Measurements from ENCODE around the gene APIP. TPM values are rescaled to one million over a fixed set of nuclear protein-coding genes. Genes with fewer than 3 reads are reported as not detected.

The APIP gene
- total RNA-seq, 1 donor from 2014 or later: 23.4 TPM

DNA sequence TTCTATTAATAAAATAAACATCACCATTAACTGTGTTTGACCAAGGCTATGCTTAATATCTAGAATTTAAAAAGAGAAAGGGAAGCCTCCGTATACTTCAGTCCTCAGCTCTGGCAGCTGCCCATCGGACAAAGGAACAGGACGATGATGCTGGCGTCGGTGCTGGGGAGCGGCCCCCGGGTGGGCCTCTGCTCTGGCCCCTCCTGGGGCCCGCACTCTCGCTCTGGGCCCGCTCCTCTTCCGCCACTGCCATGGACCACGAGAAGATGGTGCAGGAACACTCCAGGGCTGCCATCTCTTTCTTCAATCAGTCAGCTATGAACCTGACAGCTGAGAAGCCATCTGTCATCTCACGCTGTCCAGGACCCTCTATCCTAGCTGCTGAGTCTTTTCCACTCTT lies 25.5 kb upstream of the APIP start:
- no peak for DNase-seq (ENCODE audit: extremely low spot score, unreplicated experiment)
- Mint-ChIP-seq H3K27ac (no peak overlapping the region), H3K4me1 (ENCODE audit: unreplicated experiment) (no peaks in the 10 kb centered on the region), H3K9me3 (no peaks in the 10 kb centered on the region), H3K27me3 (no peaks in the 10 kb centered on the region), H3K36me3 (peaks cover 34% of the 10 kb centered on the region), H3K4me3 (no peak overlapping the region)
- TF ChIP-seq, protein P1, sequence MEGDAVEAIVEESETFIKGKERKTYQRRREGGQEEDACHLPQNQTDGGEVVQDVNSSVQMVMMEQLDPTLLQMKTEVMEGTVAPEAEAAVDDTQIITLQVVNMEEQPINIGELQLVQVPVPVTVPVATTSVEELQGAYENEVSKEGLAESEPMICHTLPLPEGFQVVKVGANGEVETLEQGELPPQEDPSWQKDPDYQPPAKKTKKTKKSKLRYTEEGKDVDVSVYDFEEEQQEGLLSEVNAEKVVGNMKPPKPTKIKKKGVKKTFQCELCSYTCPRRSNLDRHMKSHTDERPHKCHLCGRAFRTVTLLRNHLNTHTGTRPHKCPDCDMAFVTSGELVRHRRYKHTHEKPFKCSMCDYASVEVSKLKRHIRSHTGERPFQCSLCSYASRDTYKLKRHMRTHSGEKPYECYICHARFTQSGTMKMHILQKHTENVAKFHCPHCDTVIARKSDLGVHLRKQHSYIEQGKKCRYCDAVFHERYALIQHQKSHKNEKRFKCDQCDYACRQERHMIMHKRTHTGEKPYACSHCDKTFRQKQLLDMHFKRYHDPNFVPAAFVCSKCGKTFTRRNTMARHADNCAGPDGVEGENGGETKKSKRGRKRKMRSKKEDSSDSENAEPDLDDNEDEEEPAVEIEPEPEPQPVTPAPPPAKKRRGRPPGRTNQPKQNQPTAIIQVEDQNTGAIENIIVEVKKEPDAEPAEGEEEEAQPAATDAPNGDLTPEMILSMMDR (conservative IDR thresholded peaks at IDR 0.05): no peak

- Mint-ChIP-seq H3K36me3 (peaks cover 34% of the 10 kb centered on the region), H3K4me1 (ENCODE audit: unreplicated experiment) (no peaks in the 10 kb centered on the region), H3K9me3 (no peaks in the 10 kb centered on the region), H3K27ac (no peak overlapping the region), H3K27me3 (no peaks in the 10 kb centered on the region), H3K4me3 (no peak overlapping the region)
- TF ChIP-seq, protein P1 (conservative IDR thresholded peaks at IDR 0.05): no peak
- no peak for DNase-seq (ENCODE audit: extremely low spot score, unreplicated experiment)
These were observed 24.0 kb upstream of the APIP start for GRCh38 chr11:34940026-34940677.

GRCh38 chr11:34938611-34939010 lies 22.4 kb upstream of the APIP start:
- no peaks in the 10 kb centered on the region for H3K9me3 Mint-ChIP-seq
- no peak overlapping the region for H3K27ac Mint-ChIP-seq
- H3K27me3 Mint-ChIP-seq: no peaks in the 10 kb centered on the region
- H3K4me3 Mint-ChIP-seq: no peak overlapping the region
- TF ChIP-seq, protein P1 (conservative IDR thresholded peaks at IDR 0.05): no peak
- H3K4me1 Mint-ChIP-seq (ENCODE audit: unreplicated experiment): no peaks in the 10 kb centered on the region
- H3K36me3 Mint-ChIP-seq: peaks cover 31% of the 10 kb centered on the region
- no peak for DNase-seq (ENCODE audit: extremely low spot score, unreplicated experiment)

DNA sequence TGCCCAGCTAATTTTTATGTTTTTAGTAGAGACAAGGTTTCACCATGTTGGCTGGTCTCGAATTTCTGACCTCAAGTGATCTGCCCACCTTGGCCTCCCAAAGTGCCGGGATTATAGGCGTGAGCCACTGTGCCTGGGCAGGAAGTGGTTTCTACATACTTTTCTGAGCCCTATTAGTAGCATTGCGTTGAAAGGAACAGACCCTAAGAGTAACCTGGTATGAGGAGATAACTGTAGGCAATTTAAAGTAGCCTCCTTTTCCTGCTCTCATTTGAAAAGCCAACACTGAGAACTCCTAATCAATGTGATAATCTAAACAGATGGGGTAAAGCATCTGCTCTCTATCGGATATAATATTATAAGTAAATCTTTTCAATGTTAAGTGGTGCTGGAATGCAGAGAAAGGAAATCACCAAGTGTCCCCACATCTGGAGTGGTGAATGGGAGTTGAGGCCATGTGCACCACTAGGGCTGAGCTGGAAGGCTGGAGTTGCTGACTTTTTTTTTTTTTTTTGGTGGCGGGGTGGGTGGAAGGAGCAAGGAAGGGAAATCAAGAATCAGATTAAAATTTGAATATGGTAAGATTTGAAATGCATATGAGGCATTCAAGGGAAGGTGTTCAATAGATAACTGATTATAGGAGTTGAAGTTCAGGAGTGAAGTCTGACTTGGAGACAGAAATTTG lies 20.9 kb upstream of the APIP start:
- no peaks in the 10 kb centered on the region for H3K4me1 Mint-ChIP-seq (ENCODE audit: unreplicated experiment)

GRCh38 chr11:34929794-34930763 lies 13.9 kb upstream of the APIP start:
- TF ChIP-seq, protein P1 (conservative IDR thresholded peaks at IDR 0.05): no peak
- Mint-ChIP-seq H3K4me3 (peak overlapping the region; percentile 12), H3K27ac (peak overlapping the region; percentile 30), H3K4me1 (ENCODE audit: unreplicated experiment) (peaks cover 28% of the 10 kb centered on the region), H3K27me3 (no peaks in the 10 kb centered on the region), H3K36me3 (peaks cover 12% of the 10 kb centered on the region), H3K9me3 (no peaks in the 10 kb centered on the region)
- DNase-seq (ENCODE audit: extremely low spot score, unreplicated experiment): no peak

More for the DNA sequence above, 20.9 kb upstream of the APIP start:
- Mint-ChIP-seq H3K27ac (no peak overlapping the region), H3K27me3 (no peaks in the 10 kb centered on the region), H3K36me3 (peaks cover 30% of the 10 kb centered on the region), H3K4me3 (no peak overlapping the region), H3K9me3 (no peaks in the 10 kb centered on the region)
- DNase-seq (ENCODE audit: extremely low spot score, unreplicated experiment): no peak
- TF ChIP-seq, protein P1 (conservative IDR thresholded peaks at IDR 0.05): no peak

Data from type B pancreatic cell (in vitro differentiated cells).